Measurements from ENCODE around the gene LRRC31. TPM values are rescaled to one million over a fixed set of nuclear protein-coding genes. Genes with fewer than 3 reads are reported as not detected.

The LRRC31 gene
- total RNA-seq, 2 experiments from 2014 or later, result not detected

- no peak for DNase-seq
- Mint-ChIP-seq H3K4me1 (no peaks in the 10 kb centered on the region), H3K36me3 (ENCODE audit: low read depth) (no peaks in the 10 kb centered on the region), H3K27me3 (peaks cover 22% of the 10 kb centered on the region), H3K27ac (no peak overlapping the region), H3K9me3 (no peaks in the 10 kb centered on the region), H3K4me3 (no peak overlapping the region)
- CTCF ChIA-PET, result interaction anchor here (0.7 to 1.8 kb wide), 3 partner anchors 9 to 28 kb away, joined by 5 to 7 read pairs (median 5); no protein-coding TSS in a partner anchor
- POLR2A ChIA-PET, result no interaction called here
Observed at GRCh38 chr3:169822540-169822939, 47.2 kb downstream of the LRRC31 start.

DNA sequence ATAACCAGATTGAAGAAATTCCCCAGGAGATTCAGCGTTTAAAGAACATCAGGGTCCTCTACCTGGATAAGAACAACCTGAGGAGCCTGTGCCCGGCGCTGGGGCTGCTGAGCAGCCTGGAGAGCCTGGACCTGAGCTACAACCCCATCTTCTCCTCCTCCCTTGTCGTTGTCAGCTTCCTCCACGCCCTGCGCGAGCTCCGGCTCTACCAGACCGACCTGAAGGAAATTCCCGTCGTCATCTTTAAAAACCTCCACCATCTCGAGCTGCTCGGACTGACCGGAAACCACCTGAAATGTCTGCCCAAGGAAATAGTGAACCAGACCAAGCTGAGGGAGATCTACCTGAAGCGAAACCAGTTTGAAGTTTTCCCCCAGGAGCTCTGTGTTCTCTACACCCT is 47.6 kb downstream of the LRRC31 start:
- no peaks in the 10 kb centered on the region for H3K9me3 Mint-ChIP-seq

DNA sequence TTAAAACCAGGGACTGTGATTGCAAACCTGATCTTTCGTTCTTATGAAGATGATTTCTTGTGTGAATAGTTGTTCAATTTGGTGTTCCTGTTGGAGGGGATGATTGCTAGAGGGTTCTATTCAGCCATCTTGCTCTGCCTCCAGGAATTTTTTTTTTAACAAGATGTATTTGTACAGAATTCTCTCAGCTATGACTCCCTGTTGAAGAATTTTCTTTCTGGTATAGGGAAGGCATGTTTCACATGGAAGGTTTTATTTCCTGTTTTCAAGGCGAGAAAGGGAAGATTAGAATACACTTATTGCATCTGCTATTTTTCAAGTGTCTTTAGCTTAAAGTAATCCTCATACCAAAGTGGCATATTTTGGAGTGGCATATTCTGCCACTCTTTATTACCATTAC is 51.4 kb downstream of the LRRC31 start:
- Mint-ChIP-seq H3K4me3 (no peak overlapping the region), H3K9me3 (peaks cover 9% of the 10 kb centered on the region), H3K36me3 (ENCODE audit: low read depth) (peaks cover 8% of the 10 kb centered on the region), H3K27ac (no peak overlapping the region), H3K4me1 (peaks cover 9% of the 10 kb centered on the region), H3K27me3 (peaks cover 30% of the 10 kb centered on the region)
- DNase-seq, result no peak
- POLR2A ChIA-PET, result no interaction called here
- CTCF ChIA-PET, result no interaction called here

More for the DNA sequence above, 47.6 kb downstream of the LRRC31 start:
- DNase-seq, result no peak
- Mint-ChIP-seq H3K27ac (no peak overlapping the region), H3K27me3 (peaks cover 23% of the 10 kb centered on the region), H3K4me3 (no peak overlapping the region), H3K4me1 (no peaks in the 10 kb centered on the region), H3K36me3 (ENCODE audit: low read depth) (no peaks in the 10 kb centered on the region)
- ChIA-PET CTCF (interaction anchor here (1.0 to 1.8 kb wide), 2 partner anchors 8 to 28 kb away, joined by 5 read pairs; no protein-coding TSS in a partner anchor), POLR2A (no interaction called here)

DNA sequence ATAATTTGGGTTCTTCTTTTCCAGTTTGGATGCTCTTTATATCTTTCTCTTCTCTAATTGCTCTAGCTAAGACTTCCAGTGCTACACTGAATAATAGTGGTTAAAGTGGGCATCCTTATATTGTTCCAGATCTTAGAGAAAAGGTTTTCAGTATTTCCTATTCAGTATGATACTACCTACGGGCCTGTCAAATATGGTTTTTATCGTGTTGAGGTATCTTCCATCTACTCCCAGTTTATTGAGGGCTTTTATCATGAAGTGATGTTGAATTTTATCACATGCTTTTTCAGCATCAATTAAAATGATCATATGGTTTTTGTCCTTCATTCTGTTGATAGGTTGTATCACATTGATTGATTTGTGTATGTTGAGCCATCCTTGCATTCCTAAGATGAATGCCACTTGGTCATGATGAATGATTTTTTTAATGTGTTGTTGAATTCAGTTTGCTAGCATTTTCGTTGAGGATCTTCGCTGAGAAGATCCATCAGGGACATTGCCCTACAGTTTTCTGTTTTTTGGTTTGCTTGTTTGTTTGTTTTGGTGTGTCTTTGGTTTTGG is 54.1 kb downstream of the LRRC31 start:
- Mint-ChIP-seq H3K27me3 (peaks cover 27% of the 10 kb centered on the region), H3K4me3 (no peak overlapping the region), H3K36me3 (ENCODE audit: low read depth) (peaks cover 8% of the 10 kb centered on the region), H3K4me1 (peaks cover 31% of the 10 kb centered on the region), H3K27ac (no peak overlapping the region), H3K9me3 (peaks cover 9% of the 10 kb centered on the region)
- CTCF ChIA-PET, result interaction anchor here (0.6 kb wide), 1 partner anchor 10 kb away, joined by 3 read pairs; no protein-coding TSS in a partner anchor
- DNase-seq, result no peak
- POLR2A ChIA-PET, result no interaction called here

DNA sequence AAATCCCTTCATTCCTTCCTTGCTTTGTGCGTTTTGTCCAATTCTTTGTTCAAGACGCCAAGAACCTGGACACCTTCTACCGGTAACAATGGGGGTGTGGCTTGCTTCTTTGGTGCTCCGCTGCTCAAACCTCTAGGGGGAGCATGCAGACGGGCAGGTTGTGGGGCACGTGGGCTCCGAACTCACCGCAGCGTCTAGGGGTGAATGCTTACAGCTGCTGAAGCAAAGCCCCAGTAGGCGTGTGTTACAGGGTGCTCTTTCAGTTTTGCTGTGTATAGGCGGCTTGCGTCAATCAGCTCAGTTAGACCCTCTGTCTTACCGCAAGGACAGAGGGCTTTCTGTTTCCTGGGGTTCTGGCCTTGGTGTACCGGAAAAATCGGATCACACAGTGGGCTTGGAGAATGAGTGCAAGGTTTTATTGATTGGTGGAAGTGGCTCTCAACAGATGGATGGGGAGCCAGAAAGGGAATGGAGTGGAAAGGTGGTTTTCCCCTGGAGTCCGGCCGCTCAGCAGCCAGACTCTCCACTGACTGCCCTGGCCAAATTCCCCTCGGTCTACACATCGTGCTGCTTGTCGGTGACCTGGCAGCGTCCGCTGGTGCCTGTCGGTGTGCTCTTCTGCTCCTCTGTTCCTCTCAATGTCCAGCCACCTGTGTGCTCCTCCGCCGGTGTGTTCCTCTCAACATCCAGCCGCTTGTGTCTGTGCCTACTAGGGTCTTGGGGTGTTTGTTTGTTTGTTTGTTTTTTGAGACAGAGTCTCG is 55.8 kb downstream of the LRRC31 start:
- peaks cover 9% of the 10 kb centered on the region for H3K9me3 Mint-ChIP-seq
- POLR2A ChIA-PET, result interaction anchor here (0.5 kb wide), 1 partner anchor 15 kb away, joined by 3 read pairs; no protein-coding TSS in a partner anchor
- H3K4me3 Mint-ChIP-seq, result peak overlapping the region; percentile 74
- peak; percentile 85 for DNase-seq
- CTCF ChIA-PET, result interaction anchor here (0.7 to 1.1 kb wide), 2 partner anchors 9 to 31 kb away, joined by 3 to 5 read pairs; no protein-coding TSS in a partner anchor
- peaks cover 20% of the 10 kb centered on the region for H3K27me3 Mint-ChIP-seq
- peak overlapping the region; percentile 86 for H3K27ac Mint-ChIP-seq
- peaks cover 40% of the 10 kb centered on the region for H3K4me1 Mint-ChIP-seq
- peaks cover 8% of the 10 kb centered on the region for H3K36me3 Mint-ChIP-seq (ENCODE audit: low read depth)

DNA sequence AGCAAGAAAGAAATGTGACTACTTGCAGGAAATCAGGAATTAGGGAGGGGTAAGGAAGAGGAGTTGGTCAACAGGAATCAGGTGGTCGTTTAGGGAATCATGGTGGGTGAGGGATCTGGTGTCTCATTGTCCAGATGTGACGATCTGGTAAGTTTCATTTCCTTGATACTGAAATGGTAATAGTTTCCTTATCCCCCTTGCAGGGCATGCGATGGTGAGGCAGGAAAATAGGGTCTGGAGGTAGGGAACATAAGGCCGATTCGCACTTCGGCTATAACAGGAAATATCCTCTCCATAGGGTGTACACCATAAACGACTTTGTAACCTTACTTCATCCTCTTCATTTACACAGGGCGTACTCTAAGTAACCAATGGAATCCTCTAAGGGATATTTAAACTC is 56.5 kb downstream of the LRRC31 start:
- POLR2A ChIA-PET, result no interaction called here
- peaks cover 9% of the 10 kb centered on the region for H3K36me3 Mint-ChIP-seq (ENCODE audit: low read depth)

GRCh38 chr3:169812332-169813235 is 57.2 kb downstream of the LRRC31 start, which contains the start of the genes LRRC34 and LRRIQ4:
LRRC34 (minus strand) TSS chr3:169812904; CDS start chr3:169812548, 356 bp downstream.
LRRIQ4 (plus strand) TSS chr3:169812870; CDS start chr3:169821922, 9,052 bp downstream.
- DNase-seq, result peak; percentile 80
- POLR2A ChIA-PET, result no interaction called here
- H3K36me3 Mint-ChIP-seq (ENCODE audit: low read depth), result peaks cover 11% of the 10 kb centered on the region
- H3K27ac Mint-ChIP-seq, result peak within 1 kb of the TSS; percentile 86
- H3K9me3 Mint-ChIP-seq, result peaks cover 9% of the 10 kb centered on the region
- H3K4me1 Mint-ChIP-seq, result peaks cover 49% of the 10 kb centered on the region
- CTCF ChIA-PET, result interaction anchor here (0.7 to 3.0 kb wide), 2 partner anchors 14 to 28 kb away, joined by 4 to 9 read pairs; no protein-coding TSS in a partner anchor
- peak within 1 kb of the TSS; percentile 74 for H3K4me3 Mint-ChIP-seq
- peaks cover 9% of the 10 kb centered on the region for H3K27me3 Mint-ChIP-seq

More for the DNA sequence above, 56.5 kb downstream of the LRRC31 start:
- Mint-ChIP-seq H3K4me3 (peak overlapping the region; percentile 74), H3K4me1 (peaks cover 45% of the 10 kb centered on the region), H3K27me3 (peaks cover 15% of the 10 kb centered on the region), H3K9me3 (peaks cover 9% of the 10 kb centered on the region), H3K27ac (peak overlapping the region; percentile 86)
- no peak for DNase-seq
- CTCF ChIA-PET, result interaction anchor here (1.1 to 3.0 kb wide), 2 partner anchors 9 to 15 kb away, joined by 5 to 9 read pairs; no protein-coding TSS in a partner anchor

DNA sequence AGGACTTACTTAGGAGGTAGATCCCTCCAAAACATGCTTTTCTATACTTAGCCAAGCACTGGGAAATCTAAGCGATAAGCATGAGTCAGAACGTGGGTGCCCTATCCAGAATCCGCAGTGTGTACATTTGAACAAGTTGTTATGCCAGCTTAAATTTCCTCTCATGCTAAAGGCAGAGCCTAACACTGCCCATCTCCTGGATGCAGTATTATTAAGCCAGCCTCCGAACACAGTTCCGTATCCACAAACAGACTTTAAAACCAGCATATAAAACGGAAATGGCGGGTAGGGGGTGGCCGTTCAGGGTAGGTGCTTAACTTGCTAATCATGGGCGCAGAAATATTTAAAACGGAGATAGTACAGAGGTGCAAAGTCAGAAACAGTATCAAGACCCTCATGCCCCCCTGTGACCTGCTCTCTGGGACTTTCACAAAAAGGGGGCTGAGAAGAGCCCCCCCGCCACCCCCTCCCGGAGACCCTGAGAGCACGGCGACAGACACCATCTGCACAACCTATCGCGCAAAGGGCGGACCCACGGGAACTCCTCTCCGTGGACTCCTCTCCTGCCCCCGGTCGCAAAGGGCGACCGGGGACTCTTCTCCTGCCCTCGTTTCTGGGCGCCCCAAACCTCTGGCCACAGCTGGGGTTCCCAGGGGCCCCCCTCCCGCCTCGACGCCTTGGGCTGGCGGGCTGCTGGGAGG is 58.0 kb downstream of the LRRC31 start:
- peak; percentile 26 for DNase-seq
- Mint-ChIP-seq H3K27ac (peak overlapping the region; percentile 86), H3K27me3 (peaks cover 8% of the 10 kb centered on the region), H3K9me3 (peaks cover 9% of the 10 kb centered on the region), H3K4me1 (peaks cover 49% of the 10 kb centered on the region), H3K36me3 (ENCODE audit: low read depth) (peaks cover 11% of the 10 kb centered on the region), H3K4me3 (peak overlapping the region; percentile 74)
- POLR2A ChIA-PET, result no interaction called here
- CTCF ChIA-PET, result interaction anchor here (1.5 to 3.0 kb wide), 2 partner anchors 12 to 13 kb away, joined by 5 to 9 read pairs; no protein-coding TSS in a partner anchor

DNA sequence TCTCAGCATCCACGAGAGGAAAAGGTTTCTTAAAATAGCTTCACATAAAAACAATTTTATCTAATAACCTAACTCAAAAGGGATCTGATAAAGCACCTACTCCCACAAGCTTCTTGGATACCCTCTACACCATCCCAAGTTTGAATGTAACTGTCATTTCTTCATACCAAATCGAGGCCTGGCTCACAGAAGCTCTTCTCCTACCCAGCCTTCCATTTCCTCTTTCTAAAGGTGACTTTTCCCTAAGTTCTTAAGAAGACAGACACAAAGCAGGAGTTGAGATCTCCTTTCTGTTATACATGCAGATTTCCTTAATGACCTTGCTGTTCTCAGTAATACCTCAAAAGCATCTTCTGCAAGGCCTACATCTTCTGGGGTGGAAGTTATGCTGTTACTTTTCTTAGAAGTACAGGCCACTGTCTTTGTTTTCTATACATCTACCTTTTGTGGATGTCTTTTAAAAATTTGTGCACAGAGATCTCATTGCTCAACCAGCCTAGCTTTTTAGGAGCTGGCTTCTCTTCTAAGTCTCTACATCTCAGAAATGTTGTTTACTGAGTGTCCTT is 60.4 kb downstream of the LRRC31 start:
- H3K4me1 Mint-ChIP-seq, result peaks cover 48% of the 10 kb centered on the region
- ChIA-PET CTCF (interaction anchor here (1.1 to 1.2 kb wide), 2 partner anchors 11 to 14 kb away, joined by 3 to 5 read pairs; no protein-coding TSS in a partner anchor), POLR2A (no interaction called here)
- no peaks in the 10 kb centered on the region for H3K9me3 Mint-ChIP-seq
- no peak for DNase-seq
- peak overlapping the region; percentile 48 for H3K27ac Mint-ChIP-seq
- H3K4me3 Mint-ChIP-seq, result peak overlapping the region; percentile 7
- H3K27me3 Mint-ChIP-seq, result peaks cover 1% of the 10 kb centered on the region
- peaks cover 8% of the 10 kb centered on the region for H3K36me3 Mint-ChIP-seq (ENCODE audit: low read depth)

GRCh38 chr3:169804681-169805080 is 65.1 kb downstream of the LRRC31 start:
- H3K9me3 Mint-ChIP-seq, result no peaks in the 10 kb centered on the region
- ChIA-PET POLR2A (no interaction called here), CTCF (interaction anchor here (1.3 kb wide), 1 partner anchor 33 kb away, joined by 3 read pairs; no protein-coding TSS in a partner anchor)
- no peak for DNase-seq
- H3K4me1 Mint-ChIP-seq, result peaks cover 15% of the 10 kb centered on the region
- H3K36me3 Mint-ChIP-seq (ENCODE audit: low read depth), result peaks cover 14% of the 10 kb centered on the region
- no peaks in the 10 kb centered on the region for H3K27me3 Mint-ChIP-seq
- H3K27ac Mint-ChIP-seq, result no peak overlapping the region
- H3K4me3 Mint-ChIP-seq, result no peak overlapping the region

DNA sequence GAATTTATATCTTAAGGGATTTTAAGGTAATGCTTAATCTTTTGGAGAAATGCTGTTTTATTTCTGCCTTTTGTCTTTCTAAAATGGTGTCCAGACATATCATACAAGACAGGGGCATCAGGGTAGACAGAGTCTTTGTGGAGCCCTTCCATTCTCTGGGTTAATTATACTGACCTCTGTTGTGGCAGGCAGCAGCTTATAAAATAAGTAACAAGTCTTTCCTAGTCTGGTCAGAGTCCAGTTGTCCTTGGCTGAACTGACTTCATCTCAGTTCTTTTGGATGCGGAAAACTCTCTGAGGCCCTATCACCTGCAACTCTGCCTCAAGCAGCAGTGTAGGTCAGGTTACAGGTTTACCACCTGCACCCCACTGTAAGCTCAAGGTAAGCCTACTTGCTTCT is 77.4 kb downstream of the LRRC31 start:
- ChIA-PET CTCF (no interaction called here), POLR2A (no interaction called here)
- no peak overlapping the region for H3K27ac Mint-ChIP-seq
- H3K4me3 Mint-ChIP-seq, result no peak overlapping the region
- peaks cover 28% of the 10 kb centered on the region for H3K36me3 Mint-ChIP-seq (ENCODE audit: low read depth)
- peaks cover 5% of the 10 kb centered on the region for H3K4me1 Mint-ChIP-seq
- no peak for DNase-seq
- H3K27me3 Mint-ChIP-seq, result no peaks in the 10 kb centered on the region
- H3K9me3 Mint-ChIP-seq, result no peaks in the 10 kb centered on the region
